ENCODE results near the gene IPP.
"Not testable (repeated sequence)": the region's sequence is repeated elsewhere in the genome, so short reads cannot be mapped to it uniquely, and the experiment has no call there.

IPP gene

DNA sequence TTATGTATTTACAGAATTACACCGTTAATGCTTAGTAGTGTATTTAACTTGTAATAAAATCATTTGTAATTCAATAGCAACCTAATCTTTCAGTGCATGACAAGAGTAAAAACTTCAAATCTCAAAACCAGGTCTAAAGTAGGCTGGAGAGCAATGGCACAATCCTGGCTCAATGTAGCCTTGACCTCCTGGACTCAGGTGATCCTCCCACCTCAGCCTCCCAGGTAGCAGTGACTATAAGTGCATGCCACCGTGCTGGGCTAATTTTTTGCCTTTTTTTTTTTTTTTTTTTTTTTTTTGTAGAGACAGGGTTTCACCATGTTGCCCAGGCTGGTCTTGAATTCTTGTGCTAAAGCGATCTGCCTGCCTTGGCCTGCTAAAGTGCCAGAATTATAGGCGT, 11.3 kb downstream of the IPP start:
- no peak for DNase-seq

DNA sequence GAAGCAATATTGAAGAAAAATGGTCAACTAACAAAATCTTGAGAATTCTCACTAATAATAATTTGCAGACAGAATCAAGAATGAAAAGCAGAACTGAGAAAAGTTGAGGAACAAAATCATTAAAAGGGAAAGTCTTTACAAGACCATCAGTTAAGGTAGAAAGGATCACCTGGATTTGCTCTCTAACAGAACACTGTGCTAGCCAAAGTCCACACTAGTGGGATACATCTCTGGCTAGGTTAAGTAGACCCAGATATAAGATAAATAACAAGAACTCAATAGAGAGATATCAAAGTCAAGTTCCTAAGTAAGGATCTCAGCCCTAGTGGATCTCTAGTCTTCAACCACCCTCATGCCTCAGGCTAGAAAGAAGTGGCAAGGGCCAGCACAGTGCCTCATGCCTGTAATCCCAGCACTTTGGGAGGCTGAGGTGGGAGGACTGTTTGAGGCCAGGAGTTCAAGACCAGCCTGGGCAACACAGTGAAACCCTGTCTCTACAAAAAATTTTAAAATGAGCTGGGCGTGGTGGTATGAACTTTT, 19.6 kb downstream of the IPP start:
- DNase-seq = no peak

DNA sequence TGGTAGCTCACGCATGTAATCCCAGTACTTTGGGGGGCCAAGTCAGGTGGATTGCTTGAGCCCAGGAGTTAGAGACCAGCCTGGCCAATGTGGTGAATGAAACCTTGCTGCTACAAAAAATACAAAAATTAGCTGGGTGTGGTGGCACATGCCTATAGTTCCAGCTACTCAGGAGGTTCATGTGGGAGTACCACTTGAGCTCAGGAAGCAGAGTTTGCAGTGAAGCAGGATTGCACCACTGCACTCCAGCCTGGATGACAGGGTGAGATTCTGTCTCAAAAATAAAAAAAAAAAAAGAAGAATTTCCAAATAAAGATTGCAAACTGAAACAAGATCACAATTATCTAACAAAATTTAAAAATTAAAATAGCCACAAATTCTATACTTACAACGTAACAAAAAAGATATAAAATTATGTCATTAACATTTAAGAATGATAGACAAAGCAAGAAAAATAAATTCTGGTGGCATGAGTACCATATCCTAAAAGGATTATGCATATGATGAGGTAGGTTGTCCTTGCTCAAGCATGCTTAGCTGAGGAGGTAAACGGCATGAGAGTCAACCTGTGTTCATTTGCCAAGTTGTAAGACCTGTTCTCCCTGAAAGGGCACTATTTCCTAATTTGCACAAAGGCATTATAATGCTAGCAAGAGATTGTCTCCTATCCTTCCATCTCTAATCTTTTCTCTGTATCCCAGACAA, 20.2 kb downstream of the IPP start:
- no peak for DNase-seq

DNA sequence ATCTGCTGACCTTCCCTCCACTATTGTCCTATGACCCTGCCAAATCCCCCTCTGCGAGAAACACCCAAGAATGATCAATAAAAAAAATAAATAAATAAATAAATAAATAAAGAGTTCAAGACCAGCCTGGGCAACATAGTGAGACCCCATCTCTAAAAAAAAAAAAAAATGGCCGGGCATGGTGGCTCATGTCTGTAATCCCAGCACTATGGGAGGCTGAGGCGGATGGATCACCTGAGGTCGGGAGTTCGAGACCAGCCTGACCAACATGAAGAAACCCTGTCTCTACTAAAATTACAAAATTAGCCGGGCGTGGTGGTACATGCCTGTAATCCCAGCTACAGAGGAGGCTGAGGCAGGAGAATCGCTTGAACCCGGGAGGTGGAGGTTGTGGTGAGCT, 24.4 kb downstream of the IPP start:
- not testable (repeated sequence) for DNase-seq

DNA sequence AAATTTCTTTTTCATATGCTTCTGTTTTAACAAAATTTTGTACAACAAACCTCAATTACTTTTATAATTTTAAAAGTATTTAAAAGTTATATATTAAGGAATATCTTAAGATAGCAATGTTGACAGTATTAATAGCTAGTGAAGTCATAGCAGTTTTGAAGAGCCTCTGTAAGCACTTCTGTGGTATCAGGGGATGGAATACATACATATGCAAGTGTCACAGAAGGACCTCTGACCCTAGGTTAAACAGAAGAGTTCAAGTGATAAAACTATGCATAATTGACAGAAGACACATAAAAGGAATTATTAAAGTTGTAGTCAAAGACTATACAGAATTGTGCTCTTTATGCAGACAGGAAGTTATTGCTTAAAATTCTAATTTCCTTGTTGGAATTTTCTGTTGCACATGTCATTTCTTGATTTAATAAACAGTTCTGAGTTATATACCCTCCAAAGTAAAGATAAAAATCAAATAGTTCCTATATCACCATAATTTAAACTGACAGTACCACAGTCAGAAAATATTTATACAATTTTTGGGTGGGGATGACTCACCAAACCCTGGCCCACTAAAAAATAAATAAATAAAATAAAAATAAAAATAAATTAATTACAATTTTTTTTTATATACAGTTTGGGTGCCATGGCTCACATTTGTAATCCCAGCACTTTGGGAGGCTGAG, 27.1 kb downstream of the IPP start:
- DNase-seq = no peak

DNA sequence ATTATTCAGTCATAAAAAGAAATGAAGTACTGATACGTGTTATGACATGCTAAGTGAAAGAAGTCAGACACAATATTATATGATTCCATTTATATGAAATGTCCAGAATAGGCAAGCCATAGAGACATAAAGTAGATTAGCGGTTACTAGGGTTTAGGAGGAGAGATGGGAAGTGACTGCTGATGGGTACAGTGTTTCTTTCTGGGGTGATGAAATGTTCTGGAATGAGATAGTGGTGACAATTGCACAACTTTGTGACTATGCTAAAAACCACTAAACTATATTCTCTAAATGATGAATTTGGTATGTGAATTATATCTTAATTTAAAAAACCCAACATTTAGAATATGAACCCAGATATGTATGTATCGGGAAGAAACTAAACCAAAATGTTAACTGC, 27.6 kb downstream of the IPP start:
- no peak for DNase-seq

DNA sequence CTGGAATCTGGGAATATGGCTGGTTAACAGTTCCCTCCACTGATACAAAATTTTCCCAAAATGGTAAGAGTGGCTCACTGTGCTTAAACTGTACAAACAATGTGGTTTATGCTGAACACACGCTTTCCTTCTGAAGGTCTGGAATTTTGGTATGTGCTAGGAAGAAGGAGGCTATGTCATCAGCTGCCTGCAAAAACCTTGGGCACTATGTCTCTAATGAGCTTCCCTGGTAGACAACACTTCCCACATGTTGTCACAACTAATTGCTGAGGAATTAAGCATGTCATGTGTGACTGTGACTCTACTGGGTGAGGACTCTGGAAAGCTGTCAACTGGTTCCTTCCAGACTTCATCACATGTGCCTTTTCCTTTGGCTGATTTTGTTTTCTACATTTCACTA, 29.2 kb downstream of the IPP start:
- DNase-seq = no peak

DNA sequence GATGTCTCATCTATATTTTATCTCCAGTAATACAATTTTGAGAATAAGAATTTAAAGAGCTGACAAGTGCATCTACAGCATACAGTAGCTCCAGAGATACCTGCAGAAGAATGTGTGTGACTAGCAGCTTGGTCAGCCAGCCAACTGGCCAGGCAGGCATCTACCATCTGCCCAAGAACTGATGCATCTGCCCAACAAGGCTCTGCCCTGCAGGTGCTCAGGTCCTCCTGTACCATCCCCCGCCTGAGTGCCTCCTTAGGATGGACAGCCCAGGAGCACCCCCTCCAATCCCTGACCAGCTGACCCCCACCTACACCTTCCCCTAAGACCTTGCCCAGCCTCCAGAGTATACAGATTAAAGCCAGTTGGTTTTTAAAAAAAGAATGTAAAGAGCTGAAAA, 32.2 kb downstream of the IPP start:
- no peak for DNase-seq

DNA sequence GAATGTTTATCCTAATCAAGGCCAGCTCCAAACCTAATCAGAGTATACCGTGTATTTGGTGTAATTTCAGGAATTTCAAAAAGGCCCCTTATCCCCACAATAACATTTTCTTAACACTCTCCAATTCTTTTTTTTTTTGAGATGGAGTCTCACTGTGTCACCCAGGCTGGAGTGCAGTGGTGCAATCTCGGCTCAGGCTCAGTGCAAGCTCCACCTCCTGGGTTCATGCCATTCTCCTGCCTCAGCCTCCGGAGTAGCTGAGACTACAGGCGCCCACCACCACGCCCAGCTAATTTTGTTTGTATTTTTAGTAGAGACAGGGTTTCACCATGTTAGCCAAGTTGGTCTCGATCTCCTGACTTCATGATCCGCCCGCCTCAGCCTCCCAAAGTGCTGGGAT, 33.1 kb downstream of the IPP start:
- DNase-seq = not testable (repeated sequence)

DNA sequence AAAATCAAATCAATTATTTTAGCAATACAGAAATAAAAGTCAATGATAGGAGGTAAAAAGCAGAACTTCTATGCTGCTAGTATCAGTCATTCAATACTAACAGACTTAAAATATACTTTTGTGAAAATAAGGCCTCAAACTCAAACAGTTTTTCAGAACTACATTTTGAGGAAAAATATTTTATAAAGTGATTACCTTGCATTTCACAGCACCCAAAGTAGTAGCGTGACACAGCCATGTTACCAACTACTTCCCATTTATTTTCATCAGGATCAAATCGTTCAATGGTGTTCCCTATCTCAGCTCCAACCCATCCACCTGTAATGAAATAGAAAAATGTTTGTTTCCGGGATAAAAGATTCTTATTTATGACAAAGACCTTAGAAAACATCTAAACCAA, 33.8 kb downstream of the IPP start:
- DNase-seq = no peak

DNA sequence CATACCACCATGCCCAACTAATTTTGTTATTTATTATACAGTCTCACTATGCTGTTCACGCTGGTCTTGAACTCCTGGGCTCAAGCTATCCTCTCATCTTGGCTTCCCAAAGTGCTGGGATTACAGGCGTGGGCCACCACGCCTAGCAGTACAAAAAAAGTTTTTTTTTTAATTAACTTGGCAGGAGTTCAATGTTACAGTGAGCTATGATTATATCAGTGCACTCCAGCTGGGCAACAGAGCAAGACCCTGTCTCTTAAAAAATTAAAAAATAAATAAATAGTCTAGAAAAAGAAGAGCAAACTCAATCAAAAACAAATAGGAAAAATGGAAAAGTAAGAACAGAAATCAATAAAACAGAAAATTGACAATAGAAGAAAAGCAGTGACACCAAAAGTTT, 36.7 kb downstream of the IPP start:
- DNase-seq = no peak

DNA sequence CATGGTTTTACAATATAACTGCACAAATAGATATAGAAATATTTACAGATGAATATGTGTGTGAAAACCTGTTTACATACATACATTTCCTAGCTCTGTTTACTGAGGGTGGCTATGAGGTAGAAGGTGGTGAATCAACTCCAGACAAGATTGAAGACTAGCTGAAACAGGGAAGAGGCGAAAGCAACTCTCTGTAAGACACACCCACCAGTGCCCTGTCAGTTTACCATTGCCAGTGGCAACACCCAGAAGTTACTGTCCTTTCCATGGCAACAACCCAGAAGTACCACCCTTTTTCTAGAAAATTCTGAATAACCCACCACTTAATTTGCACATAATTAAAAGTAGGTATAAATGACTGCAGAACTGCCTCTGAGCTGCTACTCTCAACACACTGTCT, 45.8 kb downstream of the IPP start:
- DNase-seq = no peak

DNA sequence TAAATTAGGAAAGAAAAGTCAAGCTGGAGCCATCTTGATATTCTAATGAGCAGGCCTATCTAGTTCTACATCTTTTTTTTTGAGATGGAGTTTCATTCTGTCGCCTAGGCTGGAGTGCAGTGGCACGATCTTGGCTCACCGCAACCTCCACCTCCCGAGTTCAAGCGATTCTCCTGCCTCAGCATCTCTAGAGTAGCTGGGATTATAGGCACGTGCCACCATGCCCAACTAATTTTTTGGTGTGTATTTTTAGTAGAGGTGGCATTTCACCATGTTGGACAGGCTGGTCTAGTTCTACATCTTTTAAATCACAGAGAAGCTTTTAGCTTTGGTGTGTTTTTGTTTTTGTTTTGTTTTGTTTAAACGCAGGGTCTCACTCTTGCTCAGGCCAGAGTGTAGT, 55.6 kb downstream of the IPP start:
- DNase-seq = no peak

DNA sequence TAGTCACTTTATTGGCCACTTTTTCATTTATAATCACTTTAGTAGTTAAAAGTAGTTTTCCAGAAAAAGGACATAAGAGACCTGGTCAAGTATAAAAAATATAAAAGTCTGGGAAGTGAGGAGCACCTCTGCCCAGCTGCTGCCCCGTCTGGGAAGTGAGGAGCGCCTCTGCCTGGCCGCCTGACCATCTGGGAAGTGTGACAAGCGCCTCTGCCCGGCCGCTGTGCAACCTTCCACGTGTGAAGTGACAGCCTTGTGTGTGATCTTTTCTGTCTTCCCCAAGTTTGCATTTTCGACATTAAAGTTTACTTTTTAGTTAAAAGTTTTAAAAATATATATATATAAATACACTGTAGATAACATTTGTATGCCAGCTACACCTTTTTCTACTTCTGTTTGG, 56.6 kb downstream of the IPP start:
- not testable (repeated sequence) for DNase-seq

DNA sequence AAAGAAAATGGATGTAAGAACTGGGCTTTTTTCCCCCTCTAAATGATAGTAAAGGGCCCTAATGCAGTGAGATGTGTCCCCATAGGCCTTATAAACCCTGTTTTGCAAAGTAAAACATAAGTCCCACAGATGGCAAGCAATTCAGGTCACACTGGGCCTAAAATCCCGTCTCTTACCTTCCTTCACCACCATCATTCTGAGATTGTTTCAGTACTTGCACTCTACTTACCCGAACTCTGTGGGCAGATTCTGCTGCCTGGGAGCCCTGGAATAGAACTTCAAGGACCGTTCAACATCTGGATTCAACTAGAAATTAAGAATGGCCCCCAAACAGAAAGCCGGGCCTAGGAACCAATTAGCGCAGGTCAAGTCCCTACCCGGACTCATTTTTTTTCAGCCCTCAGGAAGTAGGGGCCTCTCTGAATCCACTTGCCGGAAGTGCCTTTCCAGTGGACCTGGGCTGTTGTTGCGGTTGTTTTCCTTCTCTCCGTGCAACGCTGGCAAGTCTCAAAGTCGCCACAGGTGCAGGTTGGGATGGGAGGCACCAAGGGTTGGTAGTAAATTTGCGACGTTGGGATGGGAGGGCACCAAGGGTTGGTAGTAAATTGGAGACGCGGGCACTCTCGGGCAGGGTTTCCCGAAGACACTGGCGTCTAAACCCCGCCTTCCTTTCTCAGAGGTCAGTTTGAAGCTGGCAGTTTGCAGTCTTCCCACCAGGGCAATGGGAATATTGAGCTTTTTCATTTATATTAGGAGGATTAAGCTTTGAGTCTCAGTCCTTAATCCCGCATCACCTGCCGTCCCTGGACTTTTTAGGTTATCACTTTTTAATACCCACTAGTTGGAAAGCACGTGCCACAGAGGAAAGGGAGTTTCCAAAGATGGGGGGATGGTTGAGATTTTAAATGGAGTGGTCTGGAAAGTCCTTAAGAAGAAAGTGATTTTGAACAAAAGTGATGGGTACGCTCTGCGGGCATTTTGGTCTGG, 62.4 kb downstream of the IPP start, which contains the start of gene TMEM69:
TSS of gene TMEM69 (plus strand) at position 428 of the 987 bp plus-strand sequence. CDS start 2,888 bp downstream, outside the sequence.
- peak; percentile 93 for DNase-seq

DNA sequence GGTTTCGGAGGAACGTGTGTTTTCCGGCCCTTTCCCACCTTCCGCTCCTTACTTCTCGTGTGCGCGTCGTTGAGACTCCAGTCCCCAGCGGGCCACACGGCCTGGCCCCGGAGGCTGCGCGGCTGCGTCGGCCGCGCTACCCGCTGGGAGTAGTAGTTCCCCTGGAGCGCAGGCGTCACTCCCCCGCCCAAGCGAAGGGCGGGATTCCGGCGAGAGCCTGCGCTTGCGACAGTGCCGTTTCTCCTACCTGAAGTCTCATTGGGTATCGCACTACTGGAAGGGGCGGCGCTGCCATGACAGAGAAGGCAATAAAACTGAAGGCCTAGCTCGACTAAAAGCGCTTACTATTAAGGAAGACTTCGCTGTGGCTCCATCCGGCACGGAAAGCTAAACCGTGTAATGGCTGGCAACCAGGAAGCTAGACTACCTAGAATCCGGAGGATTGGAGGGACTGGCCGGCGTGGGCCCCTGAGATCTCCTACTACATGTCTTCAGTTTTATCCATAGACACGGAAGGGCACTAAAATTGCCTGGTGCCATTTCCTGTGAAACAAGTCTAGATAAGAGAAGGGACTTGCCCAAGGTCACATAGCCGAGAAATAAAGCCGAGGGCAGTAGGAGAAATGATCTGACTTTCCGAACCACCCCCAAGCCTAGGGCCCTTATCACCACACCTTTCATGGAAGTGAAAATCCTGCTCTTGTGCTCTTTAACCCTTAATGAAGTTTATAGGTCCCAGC, 63.3 kb downstream of the IPP start:
- peak; percentile 100 for DNase-seq

DNA sequence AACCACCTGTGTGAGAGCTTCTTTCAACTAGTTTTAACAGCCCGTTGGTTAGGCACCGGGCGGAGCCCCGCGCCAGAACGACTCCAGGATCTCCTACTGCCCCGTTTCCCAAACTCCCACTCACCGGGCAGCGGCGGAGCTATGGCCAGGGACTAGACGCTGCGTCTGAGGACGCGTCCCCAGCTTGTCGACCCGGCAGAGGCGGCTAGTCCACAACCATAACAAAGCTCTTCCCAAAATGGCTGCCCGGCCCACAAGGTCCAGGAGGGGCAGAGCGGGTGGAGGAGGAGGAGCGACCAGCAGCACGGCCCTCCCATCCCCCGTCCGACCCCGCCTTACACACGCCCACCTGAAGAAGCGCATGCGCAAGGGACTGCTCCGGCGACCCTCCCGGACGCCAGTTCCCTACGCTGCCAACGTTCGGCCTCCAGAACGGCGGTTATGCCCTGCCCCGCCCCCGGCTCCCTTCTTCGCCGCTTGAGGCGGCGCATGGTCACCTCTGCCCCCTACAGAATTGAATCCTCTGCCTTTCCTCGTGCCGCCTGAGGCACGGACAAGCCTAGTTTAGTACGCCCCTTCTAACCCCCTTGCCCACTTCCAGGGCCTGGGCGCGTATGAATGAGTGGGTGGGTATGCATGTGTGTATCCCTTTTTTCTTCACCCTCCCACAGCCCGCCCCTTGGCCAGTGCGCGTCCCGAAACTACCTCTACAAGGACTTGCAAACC, 64.0 kb downstream of the IPP start, which contains the start of gene GPBP1L1:
TSS of gene GPBP1L1 (minus strand) at position 246 of the 726 bp plus-strand sequence. CDS start 27,446 bp downstream, outside the sequence.
- DNase-seq = peak; percentile 99

DNA sequence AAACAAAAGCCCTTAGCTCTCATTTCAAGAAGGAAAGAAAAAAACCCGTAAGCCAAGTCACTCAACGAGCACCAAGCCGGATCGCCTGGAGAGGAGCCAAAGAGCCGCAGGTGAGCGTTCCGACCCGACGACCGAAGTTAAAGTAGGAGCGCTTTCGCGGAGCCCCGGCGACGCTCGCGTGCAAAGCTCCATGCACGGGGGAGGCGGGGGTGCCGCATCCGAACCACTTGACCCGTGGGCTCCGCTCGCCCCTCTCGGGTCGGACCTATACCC, 64.5 kb downstream of the IPP start:
- peak; percentile 75 for DNase-seq

DNA sequence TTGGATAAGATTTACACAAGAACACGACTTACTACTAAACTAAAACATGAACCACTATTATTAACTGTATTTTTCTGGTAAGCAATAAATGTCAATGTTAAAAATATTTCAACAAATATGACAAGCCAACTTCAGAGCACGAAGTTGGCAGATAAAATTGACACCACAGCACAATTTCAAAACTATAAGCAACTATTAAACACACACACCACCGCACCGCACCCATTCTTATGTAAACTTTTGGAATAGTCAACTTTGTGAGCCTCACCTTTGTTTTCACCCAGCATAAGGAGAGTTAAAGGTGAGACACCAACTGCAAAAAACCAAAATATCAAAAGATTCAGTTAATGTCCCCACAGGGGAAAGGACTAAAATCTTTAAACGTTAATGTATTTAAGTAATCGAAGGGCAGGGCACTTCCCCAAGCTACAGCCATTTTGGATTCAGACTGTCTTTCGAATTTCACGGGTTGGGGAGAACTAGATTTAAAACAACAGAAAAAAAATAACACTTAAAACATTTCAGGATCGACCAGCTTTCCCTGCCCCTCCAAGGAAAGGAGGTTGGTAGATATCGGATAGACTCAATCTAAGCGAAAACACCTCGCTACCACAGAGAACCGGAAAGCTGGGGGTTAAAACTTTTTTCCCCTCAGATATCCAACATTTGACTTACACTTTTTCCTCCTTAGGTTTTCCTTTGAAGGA, 65.0 kb downstream of the IPP start:
- no peak for DNase-seq

DNA sequence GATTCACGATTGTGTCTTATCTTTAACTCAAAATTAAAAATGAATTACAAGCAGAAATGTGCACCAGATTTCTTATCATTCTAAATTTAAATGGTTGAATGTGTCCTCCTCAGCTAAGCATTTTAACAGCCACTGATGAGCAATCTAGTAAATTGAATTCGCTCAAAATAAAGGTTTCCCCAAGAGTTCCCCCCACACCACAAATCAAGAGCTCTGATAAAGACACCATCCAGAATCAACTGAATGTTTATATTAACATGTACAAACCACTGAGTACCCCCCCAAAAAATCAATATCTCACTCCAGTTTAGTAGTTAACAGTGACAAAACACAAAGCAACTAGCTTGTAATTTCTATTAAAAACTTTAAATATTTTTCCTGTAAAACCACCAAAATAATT, 66.1 kb downstream of the IPP start:
- no peak for DNase-seq

DNA sequence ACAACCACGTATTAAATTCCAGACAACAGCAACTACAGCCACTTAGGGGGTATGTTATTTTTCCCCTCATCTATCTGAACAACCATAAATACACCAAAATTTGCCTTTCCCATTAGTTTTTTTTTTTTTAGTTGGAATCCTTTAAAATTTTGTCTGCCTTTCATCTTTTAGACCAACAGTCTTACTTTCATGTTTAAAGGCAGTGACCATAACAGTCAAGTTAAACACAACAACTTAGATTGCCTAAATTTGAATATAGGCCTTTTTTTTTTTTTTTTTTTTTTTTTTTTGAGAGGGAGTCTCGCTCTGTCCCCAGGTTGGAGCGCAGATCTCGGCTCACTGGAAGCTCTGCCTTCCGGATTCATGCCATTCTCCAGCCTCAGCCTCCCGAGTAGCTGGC, 67.5 kb downstream of the IPP start:
- DNase-seq = no peak
